ENCODE measurements around the gene TPI1. TPM values are rescaled to one million over a fixed set of nuclear protein-coding genes. Genes with fewer than 3 reads are reported as not detected.
A peak's percentile ranks its signal among the peaks of the same experiment; 100 is the strongest.

The TPI1 gene
- polyA plus RNA-seq, 6 donors from 2014 or later = 294 to 712 (median 357) TPM

- DNase-seq (no peak), ATAC-seq (ENCODE audit: low read depth in 2 of 2) (no peak)
- H3K27ac Mint-ChIP-seq = no peak overlapping the region
- peak overlapping the region in 1 of 8 donors; percentile 66 for H3K4me3 Mint-ChIP-seq
- no peaks in the 10 kb centered on the region for H3K36me3 Mint-ChIP-seq
- no peaks in the 10 kb centered on the region for H3K4me1 Mint-ChIP-seq
- no peaks in the 10 kb centered on the region for H3K9me3 Mint-ChIP-seq
- H3K27me3 Mint-ChIP-seq = peaks cover 0 to 5% (median 0%) of the 10 kb centered on the region in 3 donors
Observed at GRCh38 chr12:6843118-6843902, 24.0 kb upstream of the TPI1 start.

- Mint-ChIP-seq H3K27me3 (peaks cover 0 to 5% (median 0%) of the 10 kb centered on the region in 3 donors), H3K4me1 (peaks cover 0 to 7% (median 7%) of the 10 kb centered on the region in 3 donors), H3K9me3 (no peaks in the 10 kb centered on the region), H3K27ac (no peak overlapping the region), H3K36me3 (no peaks in the 10 kb centered on the region), H3K4me3 (no peak overlapping the region)
- ATAC-seq (ENCODE audit: low read depth in 2 of 2) (no peak), DNase-seq (no peak)
Observed at GRCh38 chr12:6845395-6845794, 21.9 kb upstream of the TPI1 start.

GRCh38 chr12:6846316-6846869 lies 20.9 kb upstream of the TPI1 start:
- Mint-ChIP-seq H3K9me3 (no peaks in the 10 kb centered on the region), H3K27ac (peak overlapping the region in 1 of 6 donors; percentile 1), H3K36me3 (no peaks in the 10 kb centered on the region), H3K4me1 (peaks cover 6 to 15% (median 14%) of the 10 kb centered on the region in 3 donors), H3K4me3 (no peak overlapping the region), H3K27me3 (peaks cover 0 to 5% (median 0%) of the 10 kb centered on the region in 3 donors)
- DNase-seq (no peak), ATAC-seq (ENCODE audit: low read depth in 2 of 2) (no peak)

- Mint-ChIP-seq H3K4me1 (peaks cover 9 to 18% (median 17%) of the 10 kb centered on the region in 3 donors), H3K4me3 (peak overlapping the region in 1 of 8 donors; percentile 4), H3K27ac (peak overlapping the region in 3 of 6 donors; percentile 18 to 58 (median 39)), H3K9me3 (no peaks in the 10 kb centered on the region), H3K27me3 (peaks cover 0 to 5% (median 0%) of the 10 kb centered on the region in 3 donors), H3K36me3 (no peaks in the 10 kb centered on the region)
- DNase-seq (no peak), ATAC-seq (ENCODE audit: low read depth in 2 of 2) (no peak)
Observed at GRCh38 chr12:6847676-6848075, 19.7 kb upstream of the TPI1 start.

GRCh38 chr12:6849427-6849826 lies 17.9 kb upstream of the TPI1 start:
- no peak for ATAC-seq (ENCODE audit: low read depth in 2 of 2)
- H3K4me3 Mint-ChIP-seq = peak overlapping the region in 2 of 8 donors; percentile 25 to 52
- peaks cover 22 to 33% (median 29%) of the 10 kb centered on the region in 3 donors for H3K4me1 Mint-ChIP-seq
- H3K27ac Mint-ChIP-seq = peak overlapping the region in 1 of 6 donors; percentile 34
- no peaks in the 10 kb centered on the region for H3K9me3 Mint-ChIP-seq
- DNase-seq = no peak
- no peaks in the 10 kb centered on the region for H3K27me3 Mint-ChIP-seq
- H3K36me3 Mint-ChIP-seq = no peaks in the 10 kb centered on the region

GRCh38 chr12:6849976-6850560 lies 17.3 kb upstream of the TPI1 start:
- Mint-ChIP-seq H3K4me1 (peaks cover 22 to 33% (median 29%) of the 10 kb centered on the region in 3 donors), H3K27me3 (no peaks in the 10 kb centered on the region), H3K9me3 (no peaks in the 10 kb centered on the region), H3K27ac (peak overlapping the region in 4 of 6 donors; percentile 34 to 78 (median 63)), H3K4me3 (peak overlapping the region in 6 of 8 donors; percentile 9 to 74 (median 45)), H3K36me3 (no peaks in the 10 kb centered on the region)
- DNase-seq (no peak), ATAC-seq (ENCODE audit: low read depth in 2 of 2) (no peak)

- H3K27me3 Mint-ChIP-seq = no peaks in the 10 kb centered on the region
- H3K4me3 Mint-ChIP-seq = peak overlapping the region in 4 of 8 donors; percentile 76 to 99 (median 86)
- H3K4me1 Mint-ChIP-seq = peaks cover 22 to 33% (median 30%) of the 10 kb centered on the region in 3 donors
- peak overlapping the region in 3 of 6 donors; percentile 81 to 100 (median 98) for H3K27ac Mint-ChIP-seq
- no peak for ATAC-seq (ENCODE audit: low read depth in 2 of 2)
- DNase-seq = no peak
- no peaks in the 10 kb centered on the region for H3K9me3 Mint-ChIP-seq
- H3K36me3 Mint-ChIP-seq = peaks cover 2 to 3% of the 10 kb centered on the region in 2 donors
Observed at GRCh38 chr12:6850796-6851152, 16.6 kb upstream of the TPI1 start.

- DNase-seq (peak; percentile 89), ATAC-seq (ENCODE audit: low read depth in 2 of 2) (peak; percentile 54 to 58)
- Mint-ChIP-seq H3K27me3 (no peaks in the 10 kb centered on the region), H3K27ac (peak within 1 kb of the TSS; percentile 81 to 100 (median 100)), H3K36me3 (peaks cover 4 to 8% of the 10 kb centered on the region in 2 donors), H3K4me1 (peaks cover 22 to 33% (median 32%) of the 10 kb centered on the region in 3 donors), H3K9me3 (no peaks in the 10 kb centered on the region), H3K4me3 (peak within 1 kb of the TSS; percentile 83 to 100 (median 97))
Observed at GRCh38 chr12:6851153-6851920, 16.0 kb upstream of the TPI1 start, which contains the start of gene CDCA3. CDCA3 (minus strand) TSS chr12:6851286; CDS start chr12:6850952, 334 bp downstream.

GRCh38 chr12:6851921-6852650 lies 15.2 kb upstream of the TPI1 start, which contains the start of gene USP5:
USP5 (plus strand) TSS chr12:6852150; CDS start chr12:6852180, 30 bp downstream.
- no peaks in the 10 kb centered on the region for H3K9me3 Mint-ChIP-seq
- H3K27me3 Mint-ChIP-seq = no peaks in the 10 kb centered on the region
- H3K36me3 Mint-ChIP-seq = peaks cover 4 to 11% of the 10 kb centered on the region in 2 donors
- H3K4me1 Mint-ChIP-seq = peaks cover 22 to 33% (median 32%) of the 10 kb centered on the region in 3 donors
- ATAC-seq (ENCODE audit: low read depth in 2 of 2) (peak; percentile 75 to 77), DNase-seq (peak; percentile 98)
- peak within 1 kb of the TSS; percentile 83 to 100 (median 97) for H3K4me3 Mint-ChIP-seq
- peak within 1 kb of the TSS; percentile 81 to 100 (median 100) for H3K27ac Mint-ChIP-seq

- Mint-ChIP-seq H3K4me3 (peak overlapping the region; percentile 83 to 100 (median 97)), H3K9me3 (no peaks in the 10 kb centered on the region), H3K27me3 (no peaks in the 10 kb centered on the region), H3K27ac (peak overlapping the region; percentile 81 to 100 (median 100)), H3K4me1 (peaks cover 22 to 36% (median 33%) of the 10 kb centered on the region in 3 donors), H3K36me3 (peaks cover 6 to 18% of the 10 kb centered on the region in 2 donors)
- ATAC-seq (ENCODE audit: low read depth in 2 of 2) = no peak
- DNase-seq = no peak
Observed at GRCh38 chr12:6852651-6853354, 14.5 kb upstream of the TPI1 start.

- no peak for ATAC-seq (ENCODE audit: low read depth in 2 of 2)
- Mint-ChIP-seq H3K9me3 (no peaks in the 10 kb centered on the region), H3K4me1 (peaks cover 22 to 36% (median 33%) of the 10 kb centered on the region in 3 donors), H3K27me3 (no peaks in the 10 kb centered on the region), H3K36me3 (peaks cover 11 to 23% of the 10 kb centered on the region in 2 donors), H3K27ac (peak overlapping the region in 2 of 6 donors; percentile 34 to 89), H3K4me3 (peak overlapping the region in 6 of 8 donors; percentile 23 to 99 (median 62))
- no peak for DNase-seq
Observed at GRCh38 chr12:6853626-6854025, 13.7 kb upstream of the TPI1 start.

GRCh38 chr12:6854036-6854435 lies 13.3 kb upstream of the TPI1 start:
- ATAC-seq (ENCODE audit: low read depth in 2 of 2) (no peak), DNase-seq (no peak)
- H3K4me3 Mint-ChIP-seq = peak overlapping the region in 4 of 8 donors; percentile 26 to 99 (median 62)
- H3K27me3 Mint-ChIP-seq = no peaks in the 10 kb centered on the region
- H3K9me3 Mint-ChIP-seq = no peaks in the 10 kb centered on the region
- peak overlapping the region in 2 of 6 donors; percentile 63 to 82 for H3K27ac Mint-ChIP-seq
- peaks cover 11 to 23% of the 10 kb centered on the region in 2 donors for H3K36me3 Mint-ChIP-seq
- H3K4me1 Mint-ChIP-seq = peaks cover 22 to 36% (median 33%) of the 10 kb centered on the region in 3 donors

Measured in naive B cell (primary cell).